ENCODE measurements around the gene KCNG1. TPM values are rescaled to one million over a fixed set of nuclear protein-coding genes. Genes with fewer than 3 reads are reported as not detected.

KCNG1 gene
- total RNA-seq, 1 donor from 2014 or later, result 3.6 TPM

GRCh38 chr20:51005214-51005613 is 17.7 kb downstream of the KCNG1 start:
- Mint-ChIP-seq H3K36me3 (ENCODE audit: unreplicated experiment) (no peaks in the 10 kb centered on the region), H3K27ac (ENCODE audit: unreplicated experiment) (no peak overlapping the region), H3K4me3 (ENCODE audit: unreplicated experiment) (no peak overlapping the region)

DNA sequence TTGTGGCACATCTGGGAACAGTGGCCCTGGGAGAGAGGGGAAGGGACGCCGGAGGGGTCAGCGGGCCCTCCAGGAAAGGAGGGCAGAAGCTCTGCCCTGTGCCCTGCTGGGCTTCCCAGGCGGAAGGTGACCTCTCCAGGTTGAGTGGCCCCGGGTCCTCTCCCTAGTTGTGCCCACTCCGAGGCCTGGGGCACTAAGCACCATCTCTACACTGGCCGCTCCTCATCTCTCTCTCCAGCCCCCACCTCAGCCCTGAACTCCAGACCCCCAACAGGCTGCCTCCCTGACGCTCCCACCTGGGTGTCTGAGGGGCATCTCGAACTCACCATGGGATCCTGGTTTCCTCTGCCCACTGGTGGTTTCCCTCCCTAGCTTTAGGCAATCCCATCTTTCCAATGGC is 18.1 kb downstream of the KCNG1 start:
- no peaks in the 10 kb centered on the region for H3K36me3 Mint-ChIP-seq (ENCODE audit: unreplicated experiment)
- no peak overlapping the region for H3K4me3 Mint-ChIP-seq (ENCODE audit: unreplicated experiment)
- H3K27me3 Mint-ChIP-seq (ENCODE audit: unreplicated experiment), result peaks cover 4% of the 10 kb centered on the region
- no peaks in the 10 kb centered on the region for H3K4me1 Mint-ChIP-seq (ENCODE audit: low read depth, unreplicated experiment)
- peaks cover 3% of the 10 kb centered on the region for H3K9me3 Mint-ChIP-seq (ENCODE audit: unreplicated experiment)
- H3K27ac Mint-ChIP-seq (ENCODE audit: unreplicated experiment), result no peak overlapping the region
- TF ChIP-seq, protein P1, sequence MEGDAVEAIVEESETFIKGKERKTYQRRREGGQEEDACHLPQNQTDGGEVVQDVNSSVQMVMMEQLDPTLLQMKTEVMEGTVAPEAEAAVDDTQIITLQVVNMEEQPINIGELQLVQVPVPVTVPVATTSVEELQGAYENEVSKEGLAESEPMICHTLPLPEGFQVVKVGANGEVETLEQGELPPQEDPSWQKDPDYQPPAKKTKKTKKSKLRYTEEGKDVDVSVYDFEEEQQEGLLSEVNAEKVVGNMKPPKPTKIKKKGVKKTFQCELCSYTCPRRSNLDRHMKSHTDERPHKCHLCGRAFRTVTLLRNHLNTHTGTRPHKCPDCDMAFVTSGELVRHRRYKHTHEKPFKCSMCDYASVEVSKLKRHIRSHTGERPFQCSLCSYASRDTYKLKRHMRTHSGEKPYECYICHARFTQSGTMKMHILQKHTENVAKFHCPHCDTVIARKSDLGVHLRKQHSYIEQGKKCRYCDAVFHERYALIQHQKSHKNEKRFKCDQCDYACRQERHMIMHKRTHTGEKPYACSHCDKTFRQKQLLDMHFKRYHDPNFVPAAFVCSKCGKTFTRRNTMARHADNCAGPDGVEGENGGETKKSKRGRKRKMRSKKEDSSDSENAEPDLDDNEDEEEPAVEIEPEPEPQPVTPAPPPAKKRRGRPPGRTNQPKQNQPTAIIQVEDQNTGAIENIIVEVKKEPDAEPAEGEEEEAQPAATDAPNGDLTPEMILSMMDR (IDR thresholded peaks at IDR 0.05; ENCODE audit: partially characterized antibody, unreplicated experiment), result no peak
- no peak for DNase-seq

More at GRCh38 chr20:51005214-51005613, 17.7 kb downstream of the KCNG1 start:
- no peaks in the 10 kb centered on the region for H3K4me1 Mint-ChIP-seq (ENCODE audit: low read depth, unreplicated experiment)
- no peak for DNase-seq
- peaks cover 3% of the 10 kb centered on the region for H3K9me3 Mint-ChIP-seq (ENCODE audit: unreplicated experiment)
- TF ChIP-seq, protein P1 (IDR thresholded peaks at IDR 0.05; ENCODE audit: partially characterized antibody, unreplicated experiment), result no peak
- peaks cover 4% of the 10 kb centered on the region for H3K27me3 Mint-ChIP-seq (ENCODE audit: unreplicated experiment)

GRCh38 chr20:51004305-51004727 is 18.6 kb downstream of the KCNG1 start:
- Mint-ChIP-seq H3K9me3 (ENCODE audit: unreplicated experiment) (peaks cover 3% of the 10 kb centered on the region), H3K4me1 (ENCODE audit: low read depth, unreplicated experiment) (no peaks in the 10 kb centered on the region), H3K4me3 (ENCODE audit: unreplicated experiment) (no peak overlapping the region), H3K27ac (ENCODE audit: unreplicated experiment) (no peak overlapping the region), H3K36me3 (ENCODE audit: unreplicated experiment) (no peaks in the 10 kb centered on the region), H3K27me3 (ENCODE audit: unreplicated experiment) (peaks cover 4% of the 10 kb centered on the region)
- DNase-seq, result no peak
- TF ChIP-seq, protein P1 (IDR thresholded peaks at IDR 0.05; ENCODE audit: partially characterized antibody, unreplicated experiment), result no peak

- H3K36me3 Mint-ChIP-seq (ENCODE audit: unreplicated experiment), result no peaks in the 10 kb centered on the region
- no peak overlapping the region for H3K27ac Mint-ChIP-seq (ENCODE audit: unreplicated experiment)
- no peak for DNase-seq
- H3K4me3 Mint-ChIP-seq (ENCODE audit: unreplicated experiment), result no peak overlapping the region
- TF ChIP-seq, protein P1 (IDR thresholded peaks at IDR 0.05; ENCODE audit: partially characterized antibody, unreplicated experiment), result no peak
- peaks cover 5% of the 10 kb centered on the region for H3K27me3 Mint-ChIP-seq (ENCODE audit: unreplicated experiment)
- no peaks in the 10 kb centered on the region for H3K4me1 Mint-ChIP-seq (ENCODE audit: low read depth, unreplicated experiment)
- peaks cover 2% of the 10 kb centered on the region for H3K9me3 Mint-ChIP-seq (ENCODE audit: unreplicated experiment)
Measured at GRCh38 chr20:51003753-51004152, 19.2 kb downstream of the KCNG1 start.

DNA sequence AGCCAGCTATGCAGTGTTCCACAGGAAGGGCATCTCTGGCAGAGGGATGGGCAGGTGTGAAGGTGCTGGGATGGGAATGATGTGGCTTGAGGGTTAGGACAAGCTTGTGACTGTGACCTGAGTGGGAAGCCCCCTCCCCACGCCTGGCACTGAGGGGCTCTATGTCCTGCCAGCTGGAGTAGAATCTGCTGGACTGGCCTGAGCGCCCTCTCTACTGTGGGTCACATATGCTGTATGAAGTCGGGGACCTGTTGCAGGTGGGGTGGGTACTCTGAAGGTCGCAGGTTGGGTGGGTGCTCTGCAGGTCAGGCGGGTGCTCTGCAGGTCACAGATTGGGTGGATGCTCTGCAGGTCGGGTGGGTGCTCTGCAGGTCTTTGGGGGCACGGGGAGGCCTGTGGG is 20.3 kb downstream of the KCNG1 start:
- Mint-ChIP-seq H3K27ac (ENCODE audit: unreplicated experiment) (no peak overlapping the region), H3K27me3 (ENCODE audit: unreplicated experiment) (peaks cover 8% of the 10 kb centered on the region), H3K4me1 (ENCODE audit: low read depth, unreplicated experiment) (no peaks in the 10 kb centered on the region), H3K4me3 (ENCODE audit: unreplicated experiment) (no peak overlapping the region), H3K9me3 (ENCODE audit: unreplicated experiment) (peaks cover 4% of the 10 kb centered on the region), H3K36me3 (ENCODE audit: unreplicated experiment) (no peaks in the 10 kb centered on the region)
- TF ChIP-seq, protein P1 (IDR thresholded peaks at IDR 0.05; ENCODE audit: partially characterized antibody, unreplicated experiment), result no peak
- no peak for DNase-seq

All from glutamatergic neuron (in vitro differentiated cells).